ENCODE results near the gene CEACAM20.

DNA sequence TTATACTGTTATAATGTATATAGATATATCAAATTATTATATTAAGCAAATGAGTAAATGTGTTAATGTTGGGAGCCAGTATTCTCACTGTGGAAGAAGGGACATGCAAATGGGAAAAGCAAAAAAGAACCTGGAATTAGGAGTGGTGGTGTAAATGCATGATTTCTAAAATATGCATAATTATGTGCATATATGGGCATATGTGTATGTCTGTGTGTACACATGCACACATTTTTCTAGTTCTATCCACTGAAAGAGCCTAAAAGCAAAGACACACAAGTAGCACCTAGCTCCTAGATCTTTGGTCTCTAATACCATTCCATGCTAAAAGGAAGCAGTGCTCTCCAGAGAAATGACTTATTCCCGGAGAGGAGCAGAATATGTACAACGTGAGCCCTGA is 38.3 kb upstream of the CEACAM20 start:
- TF ChIP-seq POLR2A (IDR thresholded peaks at IDR 0.05; ENCODE audit: low read length) (no peak), GATA1 (IDR thresholded peaks at IDR 0.05; ENCODE audit: low read depth, low read length) (no peak)

Measured in erythroblast (primary cell).